Liver (tissue), 9 donors: ENCODE results near the gene HDLBP. TPM values are rescaled to one million over a fixed set of nuclear protein-coding genes. Genes with fewer than 3 reads are reported as not detected.

Experiments used
- DNase-seq: peaks from one replicate; pipeline ENCODE4 v3.0.0-alpha.2; 2017; ENCODE audit warnings: low spot score
- H3K27ac ChIP-seq, 2 donors: one replicate each; pipeline ENCODE4 v1.7.0; 2013; ENCODE audit warnings: inconsistent platforms in 2 of 2, low read length in 2 of 2, control low read depth in 1 of 2, low read depth in 1 of 2, mild to moderate bottlenecking in 1 of 2
- H3K27me3 ChIP-seq, 4 donors: one replicate each; pipeline versions ENCODE4 v1.6.1 to v1.7.0; 2013; ENCODE audit warnings: low read length in 3 of 4, inconsistent platforms in 1 of 4, mild to moderate bottlenecking in 1 of 4, moderate library complexity in 1 of 4; ENCODE audit not compliant: control insufficient read depth in 4 of 4, insufficient read depth in 4 of 4
- H3K36me3 ChIP-seq, 4 donors: one replicate each; pipeline versions ENCODE4 v1.6.1 to v1.7.0; 2013; ENCODE audit warnings: low read length in 3 of 4, mild to moderate bottlenecking in 3 of 4, low read depth in 1 of 4, moderate library complexity in 1 of 4; ENCODE audit not compliant: control insufficient read depth in 4 of 4, insufficient read depth in 3 of 4
- H3K4me1 ChIP-seq, 4 donors: one replicate each; pipeline versions ENCODE4 v1.6.1 to v1.7.0; 2013; ENCODE audit warnings: low read length in 3 of 4, mild to moderate bottlenecking in 3 of 4, moderate library complexity in 1 of 4; ENCODE audit not compliant: control insufficient read depth in 4 of 4, insufficient read depth in 4 of 4
- H3K4me3 ChIP-seq, 3 donors: one replicate each; pipeline versions ENCODE4 v1.6.1 to v1.7.0; 2013; ENCODE audit warnings: low read length in 3 of 3, control low read depth in 1 of 3, low read depth in 1 of 3, mild to moderate bottlenecking in 1 of 3
- H3K9ac ChIP-seq, 2 donors: one replicate each; pipeline ENCODE4 v1.7.0; 2013; ENCODE audit warnings: low read length in 2 of 2, mild to moderate bottlenecking in 2 of 2, moderate library complexity in 2 of 2, control low read depth in 1 of 2, low read depth in 1 of 2
- H3K9me3 ChIP-seq, 4 donors: one replicate each; pipeline versions ENCODE4 v1.6.1 to v1.7.0; 2013; ENCODE audit warnings: low read length in 3 of 4; ENCODE audit not compliant: control insufficient read depth in 4 of 4
- ATF3 ChIP-seq: IDR thresholded peaks from 2 replicates; pipeline ENCODE4 v1.6.1; 2016; ENCODE audit warnings: antibody characterized with exemption
- CTCF ChIP-seq: fragments of 150-350 bp; IDR thresholded peaks from 2 replicates; pipeline ENCODE4 v1.5.1; 2017; ENCODE audit warnings: improper control_type of control experiment, low read depth, low read length; ENCODE audit not compliant: missing input control
- EGR1 ChIP-seq, 2 donors: IDR thresholded peaks; 2 replicates each; pipeline ENCODE4 v1.6.1; 2016 to 2018; ENCODE audit warnings: antibody characterized with exemption in 2 of 2, low read depth in 2 of 2
- FOXA1 ChIP-seq: IDR thresholded peaks from 2 replicates; pipeline ENCODE4 v1.6.1; 2016; ENCODE audit warnings: antibody characterized with exemption
- FOXA2 ChIP-seq: IDR thresholded peaks from 2 replicates; pipeline ENCODE4 v1.6.1; 2016; ENCODE audit warnings: antibody characterized with exemption
- GABPA ChIP-seq, 2 donors: IDR thresholded peaks in 1 of 2; conservative IDR thresholded peaks in 1 of 2; 2 replicates each; pipeline ENCODE4 v1.6.1; 2016; ENCODE audit warnings: antibody characterized with exemption in 2 of 2, mild to moderate bottlenecking in 1 of 2, moderate library complexity in 1 of 2
- HNF4A ChIP-seq, 2 donors: conservative IDR thresholded peaks; 2 replicates each; pipeline ENCODE4 v1.6.1; 2016; ENCODE audit warnings: antibody characterized with exemption in 2 of 2, mild to moderate bottlenecking in 2 of 2
- HNF4G ChIP-seq: IDR thresholded peaks from 2 replicates; pipeline ENCODE4 v1.6.1; 2016; ENCODE audit warnings: antibody characterized with exemption
- JUND ChIP-seq, 2 donors: IDR thresholded peaks; 2 replicates each; pipeline ENCODE4 v1.6.1; 2016; ENCODE audit warnings: antibody characterized with exemption in 2 of 2
- NR2F2 ChIP-seq: IDR thresholded peaks from 2 replicates; pipeline ENCODE4 v1.6.1; 2016; ENCODE audit warnings: antibody characterized with exemption
- RAD21 ChIP-seq, 2 donors: IDR thresholded peaks; 2 replicates each; pipeline ENCODE4 v1.6.1; 2016; ENCODE audit warnings: antibody characterized with exemption in 2 of 2, mild to moderate bottlenecking in 2 of 2
- RXRA ChIP-seq, 2 donors: IDR thresholded peaks; 2 replicates each; pipeline ENCODE4 v1.6.1; 2017 to 2018; ENCODE audit warnings: antibody characterized with exemption in 2 of 2, mild to moderate bottlenecking in 1 of 2
- SP1 ChIP-seq: IDR thresholded peaks from 2 replicates; pipeline ENCODE4 v1.6.1; 2018; ENCODE audit warnings: antibody characterized with exemption, mild to moderate bottlenecking
- TAF1 ChIP-seq: conservative IDR thresholded peaks from 2 replicates; pipeline ENCODE4 v1.6.1; 2016; ENCODE audit warnings: antibody characterized with exemption, mild to moderate bottlenecking
- YY1 ChIP-seq: IDR thresholded peaks from 2 replicates; pipeline ENCODE4 v1.6.1; 2016; ENCODE audit warnings: antibody characterized with exemption, mild to moderate bottlenecking
- ZBTB33 ChIP-seq: IDR thresholded peaks from 2 replicates; pipeline ENCODE4 v1.6.1; 2016; ENCODE audit warnings: antibody characterized with exemption
- WGBS: extraction: QIAGEN DNeasy Blood & Tissue Kit; methylation state at CpG from one replicate; pipeline ENCODE4 v1.1.7; 2013; 5-methylcytosine and 5-hydroxymethylcytosine counted together
- polyA plus RNA-seq, 2 donors: library from polyadenylated mRNA; stranded (reverse) in 1 of 2; unstranded in 1 of 2; fragments of 200-250 nt in 1 of 2; fragments of >200 nt in 1 of 2; fragmentation: Nextera tagmentation in 1 of 2; extraction: Ambion mirVana in 1 of 2; gene quantifications; one replicate each; pipeline versions ENCODE4 v1.2.1 to v1.2.3, GENCODE V29; 2013 to 2015
- total RNA-seq, 2 donors: library from RNA; depleted of rRNA; stranded (reverse); fragments of >200 nt; gene quantifications; one replicate each; pipeline ENCODE4 v1.2.3, GENCODE V29; 2014
- TF ChIP-seq, protein P1 (sequence below): IDR thresholded peaks from 2 replicates; pipeline ENCODE4 v1.6.1; 2016; ENCODE audit warnings: antibody characterized with exemption
- TF ChIP-seq, protein P2 (sequence below): IDR thresholded peaks from 2 replicates; pipeline ENCODE4 v1.6.1; 2016; ENCODE audit warnings: antibody characterized with exemption, mild to moderate bottlenecking
- donor health status: healthy.
- donor health status: healthy.
- donor health status: healthy.
- donor health status: healthy.
- donor health status: healthy.

The HDLBP gene
- total and polyA plus RNA-seq, 4 donors, result 219 to 580 (median 258) TPM

- H3K4me1 ChIP-seq, result peaks cover 0 to 8% (median 6%) of the 10 kb centered on the region in 4 donors
- no peak overlapping the region for H3K9ac ChIP-seq
- no peak overlapping the region for H3K4me3 ChIP-seq
- TF ChIP-seq CTCF (no peak), FOXA2 (no peak), ATF3 (no peak), SP1 (no peak), RAD21 (IDR thresholded peaks at IDR 0.05) (no peak), ZBTB33 (no peak), EGR1 (IDR thresholded peaks at IDR 0.05; ENCODE audit: low read depth in 2 of 2) (no peak), NR2F2 (no peak), HNF4G (no peak), TAF1 (no peak), FOXA1 (no peak), GABPA (IDR thresholded peaks at IDR 0.05 in 1 of 2, conservative IDR thresholded peaks at IDR 0.05 in 1 of 2) (no peak), JUND (IDR thresholded peaks at IDR 0.05) (no peak), RXRA (IDR thresholded peaks at IDR 0.05) (no peak), HNF4A (conservative IDR thresholded peaks at IDR 0.05) (no peak), YY1 (no peak)
- TF ChIP-seq, protein P1, sequence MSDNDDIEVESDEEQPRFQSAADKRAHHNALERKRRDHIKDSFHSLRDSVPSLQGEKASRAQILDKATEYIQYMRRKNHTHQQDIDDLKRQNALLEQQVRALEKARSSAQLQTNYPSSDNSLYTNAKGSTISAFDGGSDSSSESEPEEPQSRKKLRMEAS, result no peak
- TF ChIP-seq, protein P2, sequence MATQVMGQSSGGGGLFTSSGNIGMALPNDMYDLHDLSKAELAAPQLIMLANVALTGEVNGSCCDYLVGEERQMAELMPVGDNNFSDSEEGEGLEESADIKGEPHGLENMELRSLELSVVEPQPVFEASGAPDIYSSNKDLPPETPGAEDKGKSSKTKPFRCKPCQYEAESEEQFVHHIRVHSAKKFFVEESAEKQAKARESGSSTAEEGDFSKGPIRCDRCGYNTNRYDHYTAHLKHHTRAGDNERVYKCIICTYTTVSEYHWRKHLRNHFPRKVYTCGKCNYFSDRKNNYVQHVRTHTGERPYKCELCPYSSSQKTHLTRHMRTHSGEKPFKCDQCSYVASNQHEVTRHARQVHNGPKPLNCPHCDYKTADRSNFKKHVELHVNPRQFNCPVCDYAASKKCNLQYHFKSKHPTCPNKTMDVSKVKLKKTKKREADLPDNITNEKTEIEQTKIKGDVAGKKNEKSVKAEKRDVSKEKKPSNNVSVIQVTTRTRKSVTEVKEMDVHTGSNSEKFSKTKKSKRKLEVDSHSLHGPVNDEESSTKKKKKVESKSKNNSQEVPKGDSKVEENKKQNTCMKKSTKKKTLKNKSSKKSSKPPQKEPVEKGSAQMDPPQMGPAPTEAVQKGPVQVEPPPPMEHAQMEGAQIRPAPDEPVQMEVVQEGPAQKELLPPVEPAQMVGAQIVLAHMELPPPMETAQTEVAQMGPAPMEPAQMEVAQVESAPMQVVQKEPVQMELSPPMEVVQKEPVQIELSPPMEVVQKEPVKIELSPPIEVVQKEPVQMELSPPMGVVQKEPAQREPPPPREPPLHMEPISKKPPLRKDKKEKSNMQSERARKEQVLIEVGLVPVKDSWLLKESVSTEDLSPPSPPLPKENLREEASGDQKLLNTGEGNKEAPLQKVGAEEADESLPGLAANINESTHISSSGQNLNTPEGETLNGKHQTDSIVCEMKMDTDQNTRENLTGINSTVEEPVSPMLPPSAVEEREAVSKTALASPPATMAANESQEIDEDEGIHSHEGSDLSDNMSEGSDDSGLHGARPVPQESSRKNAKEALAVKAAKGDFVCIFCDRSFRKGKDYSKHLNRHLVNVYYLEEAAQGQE, result no peak
- H3K27ac ChIP-seq, result no peak overlapping the region
- no peaks in the 10 kb centered on the region for H3K9me3 ChIP-seq
- 96% methylated on average over 8 of the region's 8 CpGs for WGBS
- no peaks in the 10 kb centered on the region for H3K27me3 ChIP-seq
- H3K36me3 ChIP-seq, result peaks cover 0 to 7% (median 0%) of the 10 kb centered on the region in 4 donors
- no peak for DNase-seq
Observed at GRCh38 chr2:241296767-241297166, 18.7 kb downstream of the HDLBP start.
